Parathyroid adenoma (tissue), 2 donors: Measurements from ENCODE around the gene UNG.

Source experiments
- H2AFZ ChIP-seq: fragments of 300-600 bp; sonication (generic); one replicate; pipeline ENCODE4 v1.7.0; 2017; ENCODE audit warnings: antibody characterized with exemption, mild to moderate bottlenecking
- H3K27ac ChIP-seq: fragments of 300-600 bp; sonication (generic); one replicate; pipeline ENCODE4 v1.7.0; 2017
- H3K27me3 ChIP-seq: fragments of 300-600 bp; sonication (generic); one replicate; pipeline ENCODE4 v1.7.0; 2017; ENCODE audit warnings: low read length; ENCODE audit not compliant: control insufficient read depth, insufficient read depth
- H3K36me3 ChIP-seq: fragments of 300-600 bp; sonication (generic); one replicate; pipeline ENCODE4 v1.7.0; 2017; ENCODE audit warnings: low read length; ENCODE audit not compliant: control insufficient read depth, insufficient read depth
- H3K4me1 ChIP-seq: fragments of 300-600 bp; sonication (generic); one replicate; pipeline ENCODE4 v1.7.0; 2017; ENCODE audit warnings: control low read depth
- H3K4me2 ChIP-seq: fragments of 300-600 bp; sonication (generic); one replicate; pipeline ENCODE4 v1.7.0; 2017; ENCODE audit warnings: low read length
- H3K4me3 ChIP-seq: fragments of 300-600 bp; sonication (generic); one replicate; pipeline ENCODE4 v1.7.0; 2017; ENCODE audit warnings: low read depth, low read length
- H3K79me2 ChIP-seq: fragments of 300-600 bp; sonication (generic); one replicate; pipeline ENCODE4 v1.7.0; 2017; ENCODE audit warnings: control low read depth
- H3K9ac ChIP-seq: fragments of 300-600 bp; sonication (generic); one replicate; pipeline ENCODE4 v1.7.0; 2017; ENCODE audit warnings: mild to moderate bottlenecking
- H3K9me3 ChIP-seq: fragments of 300-600 bp; sonication (generic); one replicate; pipeline ENCODE4 v1.7.0; 2017; ENCODE audit warnings: low read length; ENCODE audit not compliant: control insufficient read depth
- TF ChIP-seq, protein P1 (sequence below): fragments of 300-600 bp; sonication (generic); IDR thresholded peaks from one replicate; pipeline ENCODE4 v1.7.0; 2017; ENCODE audit warnings: antibody characterized with exemption, mild to moderate bottlenecking
- donor health status: primary hyperparathyroidism.

The UNG gene

GRCh38 chr12:109069307-109070271, 27.8 kb upstream of the UNG start:
- no peaks in the 10 kb centered on the region for H3K79me2 ChIP-seq
- no peak overlapping the region for H3K9ac ChIP-seq
- no peaks in the 10 kb centered on the region for H3K9me3 ChIP-seq
- H3K4me3 ChIP-seq: no peak overlapping the region
- H2AFZ ChIP-seq: no peak overlapping the region
- TF ChIP-seq, protein P1, sequence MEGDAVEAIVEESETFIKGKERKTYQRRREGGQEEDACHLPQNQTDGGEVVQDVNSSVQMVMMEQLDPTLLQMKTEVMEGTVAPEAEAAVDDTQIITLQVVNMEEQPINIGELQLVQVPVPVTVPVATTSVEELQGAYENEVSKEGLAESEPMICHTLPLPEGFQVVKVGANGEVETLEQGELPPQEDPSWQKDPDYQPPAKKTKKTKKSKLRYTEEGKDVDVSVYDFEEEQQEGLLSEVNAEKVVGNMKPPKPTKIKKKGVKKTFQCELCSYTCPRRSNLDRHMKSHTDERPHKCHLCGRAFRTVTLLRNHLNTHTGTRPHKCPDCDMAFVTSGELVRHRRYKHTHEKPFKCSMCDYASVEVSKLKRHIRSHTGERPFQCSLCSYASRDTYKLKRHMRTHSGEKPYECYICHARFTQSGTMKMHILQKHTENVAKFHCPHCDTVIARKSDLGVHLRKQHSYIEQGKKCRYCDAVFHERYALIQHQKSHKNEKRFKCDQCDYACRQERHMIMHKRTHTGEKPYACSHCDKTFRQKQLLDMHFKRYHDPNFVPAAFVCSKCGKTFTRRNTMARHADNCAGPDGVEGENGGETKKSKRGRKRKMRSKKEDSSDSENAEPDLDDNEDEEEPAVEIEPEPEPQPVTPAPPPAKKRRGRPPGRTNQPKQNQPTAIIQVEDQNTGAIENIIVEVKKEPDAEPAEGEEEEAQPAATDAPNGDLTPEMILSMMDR: no peak
- no peaks in the 10 kb centered on the region for H3K36me3 ChIP-seq
- no peaks in the 10 kb centered on the region for H3K4me1 ChIP-seq
- H3K4me2 ChIP-seq: no peak overlapping the region
- H3K27ac ChIP-seq: no peak overlapping the region
- no peaks in the 10 kb centered on the region for H3K27me3 ChIP-seq

DNA sequence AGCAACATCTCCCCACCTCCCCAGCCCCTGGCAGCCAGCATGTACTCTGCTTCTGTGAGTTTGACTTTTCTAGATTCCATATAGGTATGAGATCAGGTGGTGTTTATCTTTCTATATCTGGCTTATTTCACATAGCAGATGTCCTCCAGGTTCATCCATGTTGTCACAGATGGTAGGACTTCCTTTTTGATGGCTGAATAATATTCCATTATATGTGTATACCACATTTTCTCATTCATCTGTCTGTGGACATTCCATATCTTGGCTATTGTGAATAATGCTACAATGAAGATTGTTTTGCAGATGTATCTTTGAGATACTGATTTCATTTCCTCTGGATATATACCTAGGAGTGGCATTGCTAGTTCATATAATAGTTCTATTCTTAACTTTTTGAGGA, 22.5 kb upstream of the UNG start:
- Histone ChIP-seq H3K4me2 (no peak overlapping the region), H3K79me2 (peaks cover 3% of the 10 kb centered on the region), H3K9me3 (no peaks in the 10 kb centered on the region), H3K4me3 (no peak overlapping the region), H3K36me3 (no peaks in the 10 kb centered on the region), H3K27ac (no peak overlapping the region), H2AFZ (no peak overlapping the region), H3K9ac (no peak overlapping the region), H3K4me1 (no peaks in the 10 kb centered on the region), H3K27me3 (no peaks in the 10 kb centered on the region)
- TF ChIP-seq, protein P1: no peak

GRCh38 chr12:109082751-109083150, 14.6 kb upstream of the UNG start:
- no peak overlapping the region for H3K27ac ChIP-seq
- TF ChIP-seq, protein P1: no peak
- H3K79me2 ChIP-seq: peaks cover 3% of the 10 kb centered on the region
- no peak overlapping the region for H2AFZ ChIP-seq
- H3K36me3 ChIP-seq: no peaks in the 10 kb centered on the region
- no peak overlapping the region for H3K4me2 ChIP-seq
- H3K9ac ChIP-seq: no peak overlapping the region
- no peaks in the 10 kb centered on the region for H3K9me3 ChIP-seq
- no peak overlapping the region for H3K4me3 ChIP-seq
- H3K27me3 ChIP-seq: no peaks in the 10 kb centered on the region
- no peaks in the 10 kb centered on the region for H3K4me1 ChIP-seq

DNA sequence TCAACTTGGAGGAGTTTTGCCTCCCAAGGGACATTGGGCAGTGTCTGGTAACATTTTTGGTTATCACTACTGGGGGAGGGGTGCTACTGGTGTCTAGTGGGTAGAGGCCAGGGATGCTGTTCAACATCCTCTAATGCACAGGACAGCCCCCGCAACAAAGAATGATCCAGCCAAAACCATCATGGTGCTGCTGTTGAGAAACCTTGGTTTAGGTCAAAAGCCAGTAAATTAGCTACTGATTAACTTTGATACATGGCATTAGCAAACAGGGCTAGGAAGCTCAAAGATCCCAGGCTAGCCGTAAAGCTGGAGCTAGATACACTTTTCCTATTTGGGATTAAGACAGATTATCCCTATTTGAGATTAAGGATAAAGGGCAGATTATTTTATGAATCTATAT, 13.0 kb upstream of the UNG start:
- H3K9me3 ChIP-seq: no peaks in the 10 kb centered on the region
- H3K79me2 ChIP-seq: peaks cover 3% of the 10 kb centered on the region
- H3K9ac ChIP-seq: no peak overlapping the region
- H3K4me2 ChIP-seq: no peak overlapping the region
- no peak overlapping the region for H2AFZ ChIP-seq
- no peak overlapping the region for H3K27ac ChIP-seq
- no peaks in the 10 kb centered on the region for H3K27me3 ChIP-seq
- H3K4me3 ChIP-seq: no peak overlapping the region
- TF ChIP-seq, protein P1: no peak
- H3K4me1 ChIP-seq: no peaks in the 10 kb centered on the region
- H3K36me3 ChIP-seq: no peaks in the 10 kb centered on the region

GRCh38 chr12:109085590-109085989, 11.8 kb upstream of the UNG start:
- Histone ChIP-seq H2AFZ (no peak overlapping the region), H3K27me3 (no peaks in the 10 kb centered on the region), H3K79me2 (no peaks in the 10 kb centered on the region), H3K9me3 (no peaks in the 10 kb centered on the region), H3K4me3 (no peak overlapping the region), H3K4me2 (no peak overlapping the region), H3K4me1 (no peaks in the 10 kb centered on the region), H3K36me3 (no peaks in the 10 kb centered on the region), H3K27ac (no peak overlapping the region), H3K9ac (no peak overlapping the region)
- TF ChIP-seq, protein P1: no peak
